ENCODE data around the gene ARL3.
"Not testable (repeated sequence)": the region's sequence is repeated elsewhere in the genome, so short reads cannot be mapped to it uniquely, and the experiment has no call there.

The ARL3 gene

DNA sequence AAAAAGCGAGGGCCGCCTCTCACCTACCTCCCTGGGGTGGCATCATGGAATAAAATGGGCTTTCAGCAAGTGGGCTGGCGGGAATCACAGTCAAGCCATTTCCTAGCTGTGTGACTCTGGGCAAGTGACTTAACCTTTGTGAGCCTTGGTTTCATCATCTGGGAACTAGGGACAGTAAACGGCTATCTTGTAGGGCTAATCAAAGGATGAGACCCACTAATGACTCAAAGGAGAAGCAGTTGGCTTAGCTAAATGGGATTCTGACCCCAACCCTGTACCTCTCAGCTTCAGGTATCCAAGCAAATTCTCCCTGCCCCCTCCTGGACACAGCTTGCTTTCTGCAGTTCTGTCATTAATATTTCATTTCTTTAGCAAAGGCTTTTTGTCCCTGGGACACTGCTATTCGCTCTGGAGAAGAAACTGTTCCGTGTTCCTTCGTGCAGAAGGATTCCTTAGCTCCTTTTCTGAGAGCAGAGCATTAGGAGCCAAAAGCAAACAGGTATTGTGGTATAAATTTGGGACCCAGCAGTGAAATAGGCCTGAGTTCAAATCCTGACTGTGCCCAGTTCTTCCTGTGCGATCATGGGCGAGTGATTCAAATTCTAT is 44.0 kb downstream of the ARL3 start:
- no peak for DNase-seq

DNA sequence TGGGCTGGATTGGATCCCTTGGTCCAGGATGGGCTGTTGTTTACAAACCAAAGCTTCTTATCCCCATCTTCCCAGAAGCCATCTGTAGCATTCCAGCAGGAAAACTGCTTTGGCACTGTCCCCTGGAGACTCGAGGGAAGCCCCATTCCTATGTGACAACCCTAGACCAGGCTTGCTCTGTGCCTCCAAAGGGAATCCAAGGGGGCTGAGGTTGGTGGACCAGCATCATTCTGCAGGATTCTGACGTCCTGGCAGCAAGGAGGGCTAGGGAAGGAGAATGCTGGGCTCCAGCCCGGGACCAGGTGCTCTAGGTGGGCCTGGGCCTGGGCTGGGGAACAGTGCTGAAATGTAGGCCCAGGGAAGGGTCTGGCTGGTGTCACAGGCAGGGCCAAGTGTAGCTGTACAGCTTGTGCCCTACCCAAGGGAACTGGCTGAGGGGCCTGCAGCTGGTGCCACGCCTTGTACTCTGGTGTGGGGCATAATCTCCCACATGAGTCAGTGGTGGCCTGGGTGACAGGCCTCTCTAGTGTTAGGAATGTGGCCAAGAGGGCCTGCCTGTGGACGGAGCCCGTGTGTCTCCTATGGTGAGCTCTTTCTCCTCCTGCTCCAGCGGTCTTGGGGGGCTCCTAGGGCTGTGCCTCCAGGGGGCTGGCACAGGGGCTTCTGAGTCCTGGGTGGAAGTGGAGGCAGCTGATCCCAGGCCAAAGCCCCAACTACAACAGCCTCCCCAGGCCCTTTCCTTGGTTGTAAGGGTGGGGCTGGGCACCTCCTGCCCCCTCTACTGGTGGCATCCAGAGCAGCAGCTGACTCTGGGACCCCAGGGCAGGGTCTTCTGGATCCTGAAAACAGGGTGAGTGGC is 44.8 kb downstream of the ARL3 start:
- DNase-seq, result no peak

DNA sequence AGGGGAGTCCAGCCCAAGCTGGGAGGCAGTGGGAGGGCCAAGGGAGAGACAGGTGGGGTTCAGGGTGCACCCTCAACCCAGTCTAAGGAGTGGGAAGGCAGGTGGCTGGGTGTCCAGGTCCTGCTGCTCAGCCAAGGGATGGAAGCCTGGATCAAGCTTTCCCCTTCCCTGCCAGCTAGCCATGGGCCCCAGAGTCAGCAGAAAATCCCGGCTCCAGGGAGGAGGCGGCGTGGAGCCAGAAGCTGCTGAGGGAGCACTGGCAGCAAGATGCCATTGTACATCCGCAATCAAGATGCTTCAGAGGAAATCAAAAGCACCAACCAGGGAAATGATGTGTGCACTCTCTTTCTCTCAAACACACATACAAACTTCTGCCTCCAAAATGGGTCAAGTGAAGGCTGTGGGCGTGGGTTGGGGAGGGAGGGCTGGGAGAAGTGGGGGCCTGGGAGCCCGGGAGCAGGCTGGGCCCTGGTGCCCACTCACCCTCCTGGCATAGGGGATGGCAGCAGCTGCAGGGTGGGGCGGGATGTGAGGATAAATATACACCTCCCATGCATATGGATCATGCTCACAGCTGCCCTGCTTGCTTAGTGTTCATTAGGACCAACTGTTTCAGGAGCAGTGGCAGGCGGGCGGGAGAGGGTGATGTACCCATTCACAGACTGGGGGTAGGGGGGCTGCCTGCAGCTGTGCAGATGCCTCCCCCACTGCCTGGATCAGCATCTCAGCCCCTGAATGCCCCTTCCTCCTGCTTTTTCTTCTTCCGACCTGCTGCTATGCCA is 45.7 kb downstream of the ARL3 start:
- no peak for DNase-seq

DNA sequence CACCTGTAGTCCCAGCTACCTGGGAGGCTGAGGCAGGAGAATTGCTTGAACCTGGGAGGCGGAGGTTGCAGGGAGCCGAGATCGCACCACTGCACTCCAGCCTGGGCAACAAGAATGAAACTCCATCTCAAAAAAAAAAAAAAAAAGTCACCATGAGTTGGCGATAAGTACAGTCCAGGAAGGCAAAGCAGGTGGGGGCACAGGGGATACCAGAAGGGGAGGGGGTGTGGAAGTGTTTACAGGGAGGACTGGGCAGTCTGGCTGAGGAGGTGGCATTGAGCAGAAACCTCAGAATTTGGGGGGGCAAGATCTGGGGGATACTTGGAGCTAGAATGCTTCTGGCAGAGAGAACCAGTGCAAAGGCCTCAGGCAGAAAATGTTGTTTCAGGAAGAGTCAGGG is 46.8 kb downstream of the ARL3 start:
- not testable (repeated sequence) for DNase-seq

DNA sequence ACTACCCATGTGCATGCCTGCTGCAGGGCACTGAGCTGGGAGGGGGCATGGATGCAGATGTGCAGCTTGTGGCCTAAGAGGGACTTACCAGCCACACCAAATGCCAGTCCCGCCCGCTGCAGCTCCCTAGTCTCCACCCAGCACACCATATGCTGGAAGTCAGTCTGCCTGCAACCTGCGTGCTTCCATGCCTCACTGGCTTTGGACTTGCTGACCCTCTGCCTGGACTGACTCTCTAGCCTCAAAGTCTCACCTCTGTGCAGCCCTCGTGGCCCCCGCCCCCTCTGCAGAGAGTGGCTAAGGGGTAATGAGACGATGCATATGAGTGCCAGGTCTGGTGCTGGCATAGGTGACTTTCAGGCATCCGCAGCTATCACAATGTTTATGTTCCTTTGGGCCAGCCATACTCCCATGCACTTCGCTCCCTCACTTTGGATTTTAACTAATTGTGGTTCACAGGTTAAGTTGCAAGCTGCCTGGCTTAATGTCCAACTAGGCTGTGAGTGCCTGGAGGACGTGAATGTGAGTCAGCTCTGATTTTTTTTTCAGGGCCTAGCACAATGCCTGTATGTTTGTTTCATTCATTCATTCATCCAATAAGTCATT is 48.2 kb downstream of the ARL3 start:
- DNase-seq, result no peak

DNA sequence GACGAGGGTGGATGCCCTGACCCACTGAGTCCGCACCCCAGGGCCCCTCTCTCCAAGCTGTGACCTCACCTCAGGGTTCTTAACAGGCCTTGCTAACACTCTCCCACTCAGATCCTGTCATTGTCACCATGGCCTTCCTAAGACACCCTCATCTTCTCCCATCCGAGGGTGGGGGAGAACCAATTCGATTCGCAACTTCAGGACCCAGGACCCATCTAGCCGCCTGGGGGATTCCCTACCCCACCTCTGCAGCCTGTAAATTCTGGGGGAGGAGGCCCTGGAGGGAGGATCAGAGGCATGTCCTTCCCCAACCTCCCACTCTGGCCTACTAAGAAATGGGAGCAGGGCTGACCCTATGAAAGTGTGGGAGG is 52.6 kb downstream of the ARL3 start:
- DNase-seq, result no peak

DNA sequence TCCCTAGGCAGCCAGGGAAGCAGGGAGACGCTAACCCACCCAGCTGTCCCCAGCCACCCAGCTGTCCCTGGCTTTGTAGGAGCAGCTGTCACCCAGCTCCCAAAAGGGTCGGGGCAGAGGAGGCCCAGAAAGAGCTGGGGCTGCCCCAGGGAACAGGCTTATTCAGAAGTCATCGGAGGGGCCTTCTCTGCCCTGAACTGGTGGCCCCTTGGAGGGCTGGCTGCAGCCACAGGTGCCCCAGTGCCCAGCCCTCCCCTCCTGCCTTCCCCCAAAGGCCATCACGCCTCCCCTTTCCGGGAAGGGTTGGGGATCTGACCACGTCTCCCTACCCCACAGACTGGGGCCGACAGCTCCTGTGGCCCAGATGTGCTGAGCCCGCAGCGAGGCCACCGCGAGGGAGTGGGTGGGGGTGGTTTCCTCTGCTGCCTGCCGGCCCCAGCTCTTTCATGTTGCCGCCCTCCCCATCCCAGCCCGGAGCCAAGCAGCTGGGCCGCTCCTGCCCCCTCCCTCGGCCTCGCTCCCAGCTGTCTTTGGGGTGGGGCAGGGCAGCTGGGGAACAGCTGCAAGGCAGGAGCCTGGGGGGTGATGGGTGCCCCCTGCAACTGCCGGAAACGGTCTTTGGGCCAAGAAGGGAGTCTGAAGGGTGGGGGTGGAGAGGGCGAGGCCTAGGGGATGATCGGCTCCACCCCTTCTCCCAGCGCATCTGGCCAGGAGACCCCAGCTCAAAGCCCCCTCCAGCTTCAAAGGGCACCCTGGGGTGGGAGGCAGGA is 53.1 kb downstream of the ARL3 start:
- DNase-seq, result peak; percentile 32

DNA sequence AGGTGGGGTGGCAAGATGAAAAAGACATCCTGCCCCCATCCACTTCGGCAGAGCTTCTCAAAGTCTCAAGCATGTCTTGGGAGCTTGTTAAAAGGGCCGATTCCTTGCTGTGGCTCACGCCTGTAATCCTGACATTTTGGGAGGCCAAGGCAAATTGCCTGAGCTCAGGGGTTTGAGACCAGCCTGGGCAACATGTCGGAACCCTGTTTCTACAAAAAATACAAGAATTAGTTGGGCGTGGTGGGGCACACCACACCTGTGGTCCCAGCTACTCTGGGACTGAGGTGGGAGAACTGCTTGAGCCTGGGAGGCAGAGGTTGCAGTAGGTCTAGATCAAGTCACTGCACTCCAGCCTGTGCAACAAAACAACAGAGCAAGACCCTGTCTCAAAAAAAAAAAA is 55.4 kb downstream of the ARL3 start:
- DNase-seq, result no peak

DNA sequence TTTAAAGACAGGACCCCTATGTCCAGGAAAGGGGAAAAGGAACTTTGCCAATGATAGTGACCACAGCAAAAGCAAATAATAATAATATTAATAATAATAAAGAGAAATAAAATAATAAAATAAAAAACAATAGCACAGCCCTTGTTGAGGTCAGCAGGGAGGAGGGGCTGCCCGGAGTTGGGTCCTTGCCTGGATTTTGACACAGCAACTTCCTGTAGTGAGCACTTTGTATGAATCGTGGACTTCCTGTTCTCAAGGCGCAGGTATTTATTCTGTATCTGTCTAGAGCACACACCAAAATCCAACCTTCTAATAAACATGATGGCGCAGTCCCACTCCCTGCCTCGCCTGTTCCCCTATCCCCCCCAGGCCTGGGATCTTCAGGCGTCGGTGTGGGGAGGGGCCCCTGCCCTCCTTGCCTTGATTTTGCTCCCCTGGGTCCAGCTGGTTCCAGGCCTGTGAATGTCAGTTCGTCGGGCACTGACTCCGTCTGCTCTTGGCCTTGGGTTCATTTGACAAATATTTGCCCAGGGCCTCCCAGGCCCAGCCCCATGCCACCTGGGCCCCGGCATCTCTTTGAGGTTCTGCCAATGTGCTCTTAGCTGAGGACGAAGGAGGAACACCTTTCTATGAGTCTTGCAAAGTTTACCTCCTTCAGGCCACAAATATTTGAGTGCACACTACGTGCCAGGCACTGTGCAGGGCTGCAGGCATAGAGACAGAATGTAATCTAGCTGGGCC is 56.0 kb downstream of the ARL3 start:
- no peak for DNase-seq

DNA sequence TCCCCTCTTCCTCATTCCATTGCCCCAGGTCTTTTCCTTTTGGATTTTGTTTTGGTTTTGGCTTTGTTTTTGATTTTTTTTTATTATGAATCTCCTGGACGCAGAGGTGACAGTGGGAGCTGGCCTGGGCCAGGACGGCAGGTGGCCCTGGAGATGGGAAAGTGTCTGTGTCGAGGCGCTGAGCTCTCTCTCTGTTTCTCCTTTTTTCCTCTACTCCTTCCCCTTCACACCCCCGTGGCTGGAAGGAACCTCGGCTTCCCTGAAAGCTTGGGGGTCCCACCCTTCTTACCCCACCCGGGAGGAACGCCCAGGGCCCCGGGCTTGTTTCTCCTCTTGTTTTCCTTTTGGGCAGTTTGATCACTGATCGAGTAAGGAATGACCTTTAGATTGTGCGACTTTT is 56.7 kb downstream of the ARL3 start:
- no peak for DNase-seq

DNA sequence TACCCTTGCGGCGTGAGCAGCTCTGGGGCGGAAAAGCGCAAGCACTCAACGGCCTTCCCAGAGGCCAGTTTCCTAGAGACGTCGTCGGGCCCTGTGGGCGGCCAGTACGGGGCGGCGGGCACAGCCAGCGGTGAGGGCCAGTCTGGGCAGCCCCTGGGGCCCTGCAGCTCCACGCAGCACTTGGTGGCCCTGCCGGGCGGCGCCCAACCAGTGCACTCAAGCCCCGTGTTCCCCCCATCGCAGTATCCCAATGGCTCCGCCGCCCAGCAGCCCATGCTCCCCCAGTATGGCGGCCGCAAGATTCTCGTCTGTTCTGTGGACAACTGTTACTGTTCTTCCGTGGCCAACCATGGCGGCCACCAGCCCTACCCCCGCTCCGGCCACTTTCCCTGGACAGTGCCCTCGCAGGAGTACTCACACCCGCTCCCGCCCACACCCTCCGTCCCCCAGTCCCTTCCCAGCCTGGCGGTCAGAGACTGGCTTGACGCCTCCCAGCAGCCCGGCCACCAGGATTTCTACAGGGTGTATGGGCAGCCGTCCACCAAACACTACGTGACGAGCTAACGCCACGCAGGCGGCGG is 57.3 kb downstream of the ARL3 start:
- no peak for DNase-seq

DNA sequence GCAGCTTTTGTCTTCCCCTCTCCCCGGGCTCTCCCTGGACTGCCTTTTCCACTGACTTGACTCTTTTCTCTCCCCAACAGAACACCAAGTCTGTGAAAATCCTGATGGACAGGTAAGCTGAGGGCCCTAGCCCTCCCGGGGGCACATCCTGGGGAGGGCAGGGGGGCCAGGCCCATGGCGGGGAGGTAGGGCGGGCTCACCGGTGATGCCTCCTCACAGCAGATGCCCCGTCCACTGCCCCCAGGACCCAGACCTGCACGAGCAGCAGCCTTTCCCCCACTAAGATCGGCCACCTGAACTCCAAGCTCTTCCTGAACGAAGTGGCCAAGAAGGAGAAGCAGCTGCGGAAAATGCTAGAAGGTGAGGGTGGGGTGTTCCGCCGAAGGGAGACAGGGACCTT is 58.2 kb downstream of the ARL3 start:
- no peak for DNase-seq

DNA sequence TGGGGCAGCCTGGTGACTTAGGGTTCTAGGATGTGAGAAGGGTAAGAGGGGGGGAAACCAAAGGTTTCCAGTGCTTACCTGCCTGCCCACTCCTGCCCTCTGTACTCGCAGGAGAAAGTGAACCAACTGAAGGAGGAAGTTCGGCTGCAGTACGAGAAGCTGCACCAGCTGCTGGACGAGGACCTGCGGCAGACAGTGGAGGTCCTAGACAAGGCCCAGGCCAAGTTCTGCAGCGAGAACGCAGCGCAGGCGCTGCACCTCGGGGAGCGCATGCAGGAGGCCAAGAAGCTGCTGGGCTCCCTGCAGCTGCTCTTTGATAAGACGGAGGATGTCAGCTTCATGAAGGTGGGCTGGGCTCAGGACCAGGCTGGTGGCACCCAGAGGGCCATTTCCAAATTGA is 59.2 kb downstream of the ARL3 start:
- no peak for DNase-seq

DNA sequence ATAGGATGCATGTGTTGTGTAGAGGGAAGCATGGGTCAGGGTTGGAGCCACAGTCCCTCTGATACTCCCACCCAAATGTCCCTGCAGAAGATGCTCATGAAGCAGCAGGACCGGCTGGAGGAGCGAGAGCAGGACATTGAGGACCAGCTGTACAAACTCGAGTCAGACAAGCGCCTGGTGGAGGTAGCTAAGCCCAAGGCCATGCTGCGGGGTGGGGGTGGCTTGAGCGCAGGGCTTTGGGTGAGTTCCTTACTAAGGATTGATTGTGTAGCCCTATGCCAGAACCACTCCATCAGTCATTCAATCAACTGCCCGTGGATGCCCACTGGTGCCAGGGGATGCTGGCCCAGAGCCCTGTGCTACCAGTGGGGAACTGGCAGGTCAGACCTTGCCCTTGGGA is 59.6 kb downstream of the ARL3 start:
- DNase-seq, result no peak

DNA sequence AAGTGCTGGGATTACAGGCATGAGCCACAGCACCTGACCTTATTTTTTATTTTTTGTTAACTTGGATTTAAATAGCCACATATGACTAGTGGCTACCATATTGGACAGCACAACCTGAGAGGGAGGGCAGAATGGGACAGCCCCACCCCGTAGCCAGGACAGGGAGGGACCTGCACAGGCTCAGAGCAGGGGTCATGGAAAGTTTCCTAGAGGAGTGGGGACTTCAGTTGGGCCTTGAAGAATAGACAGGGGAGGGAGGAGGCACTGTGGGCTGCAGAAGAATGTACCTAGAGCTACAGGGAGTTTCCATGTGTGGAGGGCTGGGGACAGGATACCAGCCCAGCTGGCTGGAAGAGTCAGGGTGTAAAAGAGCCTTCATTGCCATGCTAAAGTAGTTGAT is 61.1 kb downstream of the ARL3 start:
- DNase-seq, result no peak

DNA sequence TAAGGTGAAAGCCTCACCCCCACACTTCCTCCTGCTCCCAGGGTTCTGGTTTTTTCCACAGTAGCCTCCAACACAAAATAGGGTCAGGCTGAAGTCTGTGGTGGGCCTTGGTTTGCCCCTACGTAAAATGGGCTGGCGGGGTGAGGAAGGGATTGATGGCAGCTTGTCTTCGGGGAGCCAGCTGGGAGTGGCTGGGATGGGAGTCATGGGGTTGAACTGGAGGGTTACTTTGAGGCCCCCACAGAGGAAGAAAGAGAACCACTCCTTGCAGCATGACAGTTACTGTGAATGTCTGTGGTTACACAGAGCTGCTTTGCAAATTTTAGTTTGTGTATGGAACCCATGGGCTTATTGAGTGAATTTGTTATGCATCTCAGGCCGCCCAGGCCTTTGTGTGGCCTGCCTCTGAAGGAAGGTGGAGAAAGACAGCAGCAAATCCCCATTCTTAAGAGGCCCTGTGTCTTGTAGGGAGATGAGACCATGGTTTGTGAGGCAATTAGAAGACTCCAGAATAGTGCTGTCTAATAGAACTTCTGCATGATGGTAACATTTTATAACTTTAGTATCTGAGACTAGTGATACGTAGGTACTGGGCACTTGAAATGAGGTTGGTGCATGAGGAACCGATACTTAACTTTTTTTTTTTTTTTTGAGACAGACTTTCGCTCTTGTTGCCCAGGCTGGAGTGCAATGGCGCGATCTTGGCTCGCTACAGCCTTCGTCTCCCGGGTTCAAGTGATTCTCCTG is 61.9 kb downstream of the ARL3 start:
- no peak for DNase-seq

DNA sequence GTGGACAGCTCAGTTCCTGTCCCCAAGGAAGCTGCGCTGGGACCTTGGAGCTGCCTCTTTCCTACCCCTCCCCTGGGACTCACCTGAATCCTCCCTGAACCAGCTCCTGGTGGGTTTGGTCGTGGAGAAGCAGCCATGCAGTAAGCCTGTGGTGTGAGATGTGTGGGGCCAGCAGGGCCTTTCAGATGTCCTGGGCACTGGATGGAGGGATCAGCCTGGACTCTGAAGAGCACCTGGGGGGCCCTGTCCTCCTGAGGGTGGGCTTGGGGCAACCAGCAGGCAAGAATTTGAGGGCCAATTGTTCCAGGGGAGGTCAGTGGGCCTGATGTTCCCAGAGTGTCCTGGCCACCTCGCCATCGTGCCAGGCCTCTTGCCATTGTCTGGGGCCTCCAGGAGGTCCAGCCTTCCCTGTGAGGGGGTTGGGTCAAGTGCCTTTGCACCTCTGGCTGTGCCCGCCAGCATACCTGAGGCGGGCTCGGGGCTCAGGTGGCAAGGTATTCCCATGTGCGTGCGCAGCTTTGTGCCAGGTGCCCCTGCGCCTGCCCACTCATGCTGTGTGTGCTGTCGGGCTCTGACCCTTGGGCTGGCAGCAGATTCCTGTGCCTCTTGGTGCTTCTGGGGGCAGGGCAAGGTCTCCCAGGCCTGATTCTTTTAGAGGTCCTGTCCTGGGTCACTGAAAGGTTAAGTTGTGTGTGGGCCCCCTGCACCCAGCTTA is 62.6 kb downstream of the ARL3 start:
- no peak for DNase-seq

DNA sequence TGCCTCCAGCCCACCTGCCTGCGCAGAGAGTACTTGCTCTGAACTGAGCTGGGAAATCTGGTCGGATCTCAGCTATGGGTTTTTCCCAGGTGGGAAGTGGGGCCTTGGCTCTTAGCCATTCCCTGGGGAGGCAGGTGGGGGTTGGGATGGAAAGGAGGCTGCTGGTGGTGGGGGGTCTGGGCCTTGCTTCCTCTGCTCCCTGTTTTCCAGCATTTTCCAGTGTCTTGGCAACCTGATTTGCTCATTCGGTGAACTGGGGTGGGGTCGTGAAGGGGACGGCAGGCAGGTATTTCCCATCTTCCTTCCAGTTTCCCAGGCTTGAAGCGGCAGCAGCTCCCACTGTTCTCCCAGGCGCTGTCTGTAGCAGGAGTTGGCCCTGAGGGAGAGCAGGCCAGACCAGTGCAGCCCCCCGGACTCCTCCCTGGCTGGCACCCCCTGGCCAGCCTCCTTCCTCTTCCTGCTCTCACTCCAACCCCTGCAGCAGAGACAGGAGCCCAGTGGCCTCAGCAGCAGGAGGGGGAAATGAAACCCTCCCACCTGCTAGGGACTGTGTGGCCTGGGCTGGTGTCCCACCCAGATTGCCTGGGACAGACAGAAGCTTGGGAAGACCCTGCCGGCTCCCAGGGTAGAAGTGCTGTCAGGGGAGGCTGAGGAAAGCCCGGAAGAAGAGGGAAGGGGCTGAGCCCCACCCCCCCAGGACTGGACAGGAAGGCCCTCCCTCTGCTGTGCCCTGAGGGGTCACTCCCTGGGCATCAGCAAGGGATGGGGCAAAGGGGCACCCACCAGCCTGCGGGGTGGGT is 63.3 kb downstream of the ARL3 start:
- no peak for DNase-seq
